ENCODE results near the gene ATF6.

DNA sequence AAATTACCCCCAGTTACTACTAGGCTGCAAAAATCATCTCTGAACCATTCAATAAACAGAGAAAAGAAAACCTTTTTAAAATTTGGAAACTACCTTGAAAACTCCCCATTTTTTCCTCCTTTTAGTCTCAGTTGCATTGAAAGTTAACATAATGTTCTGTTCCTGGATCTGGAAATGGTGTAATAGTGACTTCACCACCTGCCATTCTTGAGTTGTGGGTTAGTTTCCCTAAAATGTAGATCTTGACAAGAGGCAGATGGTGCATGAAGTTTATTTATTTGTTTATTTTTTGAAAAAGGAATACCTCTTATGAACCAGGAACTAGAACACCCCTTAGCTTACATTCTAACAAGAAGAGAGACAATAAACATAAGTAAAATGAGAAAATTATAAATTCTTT is 72.8 kb downstream of the ATF6 start:
- no peak for TF ChIP-seq POLR2A (IDR thresholded peaks at IDR 0.05)
- TF ChIP-seq, protein P1, sequence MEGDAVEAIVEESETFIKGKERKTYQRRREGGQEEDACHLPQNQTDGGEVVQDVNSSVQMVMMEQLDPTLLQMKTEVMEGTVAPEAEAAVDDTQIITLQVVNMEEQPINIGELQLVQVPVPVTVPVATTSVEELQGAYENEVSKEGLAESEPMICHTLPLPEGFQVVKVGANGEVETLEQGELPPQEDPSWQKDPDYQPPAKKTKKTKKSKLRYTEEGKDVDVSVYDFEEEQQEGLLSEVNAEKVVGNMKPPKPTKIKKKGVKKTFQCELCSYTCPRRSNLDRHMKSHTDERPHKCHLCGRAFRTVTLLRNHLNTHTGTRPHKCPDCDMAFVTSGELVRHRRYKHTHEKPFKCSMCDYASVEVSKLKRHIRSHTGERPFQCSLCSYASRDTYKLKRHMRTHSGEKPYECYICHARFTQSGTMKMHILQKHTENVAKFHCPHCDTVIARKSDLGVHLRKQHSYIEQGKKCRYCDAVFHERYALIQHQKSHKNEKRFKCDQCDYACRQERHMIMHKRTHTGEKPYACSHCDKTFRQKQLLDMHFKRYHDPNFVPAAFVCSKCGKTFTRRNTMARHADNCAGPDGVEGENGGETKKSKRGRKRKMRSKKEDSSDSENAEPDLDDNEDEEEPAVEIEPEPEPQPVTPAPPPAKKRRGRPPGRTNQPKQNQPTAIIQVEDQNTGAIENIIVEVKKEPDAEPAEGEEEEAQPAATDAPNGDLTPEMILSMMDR (IDR thresholded peaks at IDR 0.05) = no peak
